ENCODE measurements around the gene DQX1.

The DQX1 gene

DNA sequence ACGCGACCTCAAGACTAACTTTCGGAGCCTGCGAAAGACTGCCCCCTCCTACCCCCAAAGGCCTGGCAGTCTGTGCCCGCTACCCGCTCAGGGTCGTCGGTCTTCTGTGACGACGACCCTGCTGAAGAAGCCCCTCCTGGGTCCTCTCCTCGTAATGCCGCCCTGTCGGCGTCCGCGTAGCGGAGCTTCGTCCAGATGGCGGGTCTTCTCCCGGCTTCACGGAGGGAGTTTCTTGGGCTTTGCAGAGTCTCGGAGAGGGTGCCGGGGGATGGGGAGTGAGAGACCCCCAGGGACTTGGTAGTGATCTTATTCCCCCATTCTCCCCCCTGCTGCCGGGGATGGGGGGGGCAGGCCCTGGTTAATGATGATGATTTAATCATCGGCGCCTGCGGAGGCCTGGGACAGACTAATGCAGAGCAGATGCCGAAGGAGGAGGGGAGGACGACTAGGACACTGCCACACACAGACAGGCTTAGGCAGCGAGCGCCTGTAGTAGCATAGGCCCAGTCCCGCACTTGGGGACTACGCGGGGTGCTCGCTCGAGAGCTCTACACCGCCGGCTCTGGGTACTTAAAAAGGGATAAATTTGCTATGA, 18.0 kb downstream of the DQX1 start:
- DNase-seq: peak; percentile 68

DNA sequence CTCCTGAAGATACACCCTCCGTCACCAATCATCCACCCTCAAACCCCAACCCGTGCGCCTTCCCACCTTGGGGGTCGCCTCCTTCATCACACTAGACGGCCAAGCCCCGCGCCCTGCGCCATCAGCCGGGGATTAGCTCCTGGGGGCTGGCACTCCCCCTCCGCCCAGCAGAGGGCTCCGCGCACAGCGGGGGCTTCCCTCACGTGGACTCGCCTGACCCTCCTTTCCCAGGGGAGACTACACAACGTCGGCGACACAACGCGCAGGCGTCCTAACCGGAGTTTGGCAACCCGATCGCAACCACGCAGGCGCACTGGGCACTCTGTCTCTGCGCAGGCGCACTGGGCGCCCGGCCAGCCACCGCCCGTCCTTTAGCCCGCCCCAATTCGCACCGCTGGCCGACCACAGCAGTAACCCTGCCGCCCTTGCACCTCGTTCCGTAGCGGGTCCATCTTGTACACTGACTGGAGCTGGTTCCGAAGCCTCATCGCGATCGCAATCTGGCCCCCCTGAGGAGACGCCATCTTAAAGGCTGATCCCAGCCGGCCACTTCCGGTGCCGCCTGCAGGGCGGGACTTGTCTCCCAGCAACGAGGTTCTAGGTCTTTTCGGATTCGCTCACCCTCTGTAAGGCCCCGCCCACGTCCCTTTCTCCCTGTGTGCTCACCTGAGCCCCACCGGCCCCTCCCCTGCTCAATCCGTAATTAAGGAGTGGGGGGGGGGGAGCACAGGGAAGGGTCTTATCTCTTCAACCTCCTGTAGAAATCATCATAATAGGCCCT, 18.7 kb downstream of the DQX1 start, which contains the start of gene PCGF1:
TSS of gene PCGF1 (minus strand) at position 551 of the 781 bp plus-strand sequence. CDS start at position 524, 27 bp downstream.
- DNase-seq: peak; percentile 97

GRCh38 chr2:74505448-74506246, 20.4 kb downstream of the DQX1 start:
- no peak for DNase-seq

DNA sequence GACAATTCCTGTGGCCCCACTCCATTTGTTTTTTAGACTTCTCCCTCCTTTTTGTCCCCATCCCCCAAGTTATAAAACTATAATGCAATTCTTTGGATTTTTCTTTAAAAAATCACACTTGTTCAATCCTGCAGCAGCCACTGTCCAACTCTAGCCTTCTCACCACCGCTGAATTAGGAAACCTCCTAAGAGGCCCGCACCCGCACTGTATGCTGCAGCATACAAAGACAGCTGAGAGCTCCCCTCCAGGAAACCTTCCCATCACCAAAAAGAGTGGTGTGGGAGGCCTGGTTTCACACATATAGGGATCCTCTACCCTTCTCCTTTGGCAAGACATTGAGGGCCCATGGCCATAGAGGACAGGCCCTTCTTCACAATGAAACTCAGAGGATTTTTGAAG, 21.4 kb downstream of the DQX1 start:
- no peak for DNase-seq

DNA sequence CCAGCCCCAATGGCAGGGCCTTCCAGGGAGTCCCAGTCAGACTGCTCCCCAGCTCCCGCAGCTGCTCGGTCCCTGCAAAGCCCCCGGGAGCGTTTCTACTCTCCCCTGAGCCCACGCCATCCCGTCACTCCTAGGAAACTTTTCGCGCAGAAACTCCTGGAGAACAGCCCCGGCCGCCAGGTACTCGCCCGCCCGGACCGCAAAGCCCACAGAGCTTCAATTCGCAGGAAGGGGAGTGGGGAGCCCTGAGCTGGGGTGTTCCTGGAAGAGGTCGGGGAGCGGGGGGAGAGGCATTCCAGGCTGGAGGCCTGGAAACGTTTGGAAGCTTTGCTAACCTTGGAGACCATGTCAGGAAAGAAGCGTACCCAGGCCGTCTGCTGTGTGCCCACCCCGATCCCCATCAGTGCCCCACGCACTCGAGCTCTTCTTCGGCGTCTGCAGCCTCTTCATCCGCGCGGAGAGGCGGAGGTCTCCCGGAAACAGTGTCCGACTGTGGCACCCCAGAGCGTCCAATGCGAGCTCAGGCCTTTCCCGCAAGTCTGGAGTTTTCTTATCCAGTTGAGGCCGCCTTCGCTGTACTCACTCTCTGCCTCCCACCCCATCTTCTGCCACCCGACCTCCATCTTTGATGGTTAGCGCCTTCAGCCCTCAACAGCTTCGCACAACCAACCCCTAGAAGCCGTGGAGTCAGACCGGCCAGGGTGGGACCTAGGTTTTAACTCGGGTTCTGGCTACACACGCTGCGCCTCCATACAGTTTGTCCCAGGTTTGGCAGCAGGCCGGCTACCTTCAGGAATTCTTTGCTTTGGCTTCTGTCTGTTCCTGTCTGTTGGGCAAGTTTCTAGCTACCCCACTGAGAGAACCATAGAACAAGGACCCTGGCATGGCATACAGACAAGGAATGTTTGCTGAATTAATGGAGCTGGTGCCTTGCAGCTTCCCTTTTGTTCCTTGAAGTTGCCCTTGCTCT, 22.2 kb downstream of the DQX1 start:
- DNase-seq: no peak

GRCh38 chr2:74502720-74503505, 23.1 kb downstream of the DQX1 start:
- DNase-seq: peak; percentile 85

DNA sequence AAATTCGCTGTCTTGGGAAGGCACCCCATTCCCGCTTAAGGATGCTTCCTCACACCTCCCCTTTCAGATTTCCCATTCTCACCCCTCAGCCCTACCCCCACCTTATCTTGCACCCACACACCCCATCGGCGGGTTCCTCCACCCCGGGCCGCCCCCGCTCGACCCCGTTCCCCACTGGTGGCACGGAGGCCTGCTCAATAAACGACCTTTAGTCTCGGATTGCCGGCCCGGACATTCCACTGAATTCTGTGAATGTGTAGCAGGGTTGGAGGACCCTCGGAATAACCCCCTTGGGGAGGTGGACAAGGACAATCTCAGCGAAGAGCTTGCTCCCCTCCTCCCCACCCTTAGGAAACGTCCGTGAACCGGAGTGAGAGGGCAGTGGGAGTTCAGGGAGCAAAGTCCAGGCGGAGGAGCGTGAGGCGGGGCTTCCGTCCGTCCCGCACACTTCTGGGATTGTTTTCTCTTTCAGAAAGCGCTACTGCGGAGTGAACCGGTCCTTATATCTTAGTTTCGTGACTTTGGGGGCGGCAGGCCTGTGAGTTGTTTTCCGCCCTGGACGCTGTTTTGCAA, 23.8 kb downstream of the DQX1 start:
- DNase-seq: no peak

DNA sequence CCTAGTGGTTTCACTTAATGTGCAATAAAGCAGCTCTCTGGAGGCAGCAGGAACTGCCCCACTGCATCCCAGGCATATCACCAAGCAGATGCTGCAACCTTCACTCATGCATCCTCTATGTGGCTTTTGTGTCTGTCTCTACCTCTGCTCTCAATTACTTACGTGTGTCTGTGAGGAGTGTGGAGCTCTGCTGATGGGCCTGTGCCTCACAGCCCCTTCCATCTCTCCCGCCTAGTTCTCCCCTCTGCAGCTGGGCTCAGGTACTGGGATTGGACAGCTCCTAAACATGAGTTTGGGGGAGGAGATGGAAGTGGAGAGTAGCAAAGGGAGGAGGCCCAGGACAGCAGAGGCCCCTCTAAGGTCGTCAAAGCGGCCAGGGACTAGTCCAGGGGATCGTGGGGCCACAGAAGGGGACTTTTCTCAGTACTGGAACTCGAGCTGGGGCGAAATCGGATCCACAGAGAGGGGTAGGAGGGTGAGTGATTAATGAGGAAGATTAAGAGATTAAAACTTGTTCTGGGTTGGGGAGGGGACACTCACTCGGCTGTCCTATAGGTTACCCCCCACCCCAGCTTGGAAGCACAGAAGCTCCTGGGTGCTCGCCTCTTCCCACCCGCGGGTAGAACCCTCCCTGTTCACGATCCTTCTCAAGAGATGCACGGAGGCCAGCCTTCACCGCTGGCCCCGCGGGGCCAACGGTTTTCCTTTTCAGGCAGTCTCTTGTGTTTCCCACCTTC, 24.5 kb downstream of the DQX1 start:
- no peak for DNase-seq

- no peak for DNase-seq
Observed at GRCh38 chr2:74500578-74500946, 25.5 kb downstream of the DQX1 start.

GRCh38 chr2:74499940-74500577, 26.0 kb downstream of the DQX1 start:
- no peak for DNase-seq

- peak; percentile 36 for DNase-seq
Observed at GRCh38 chr2:74499267-74499939, 26.6 kb downstream of the DQX1 start, which contains the start of gene LBX2. Gene LBX2, minus strand, starts transcription at chr2:74499603. Its CDS starts 66 bp downstream, at chr2:74499537.

DNA sequence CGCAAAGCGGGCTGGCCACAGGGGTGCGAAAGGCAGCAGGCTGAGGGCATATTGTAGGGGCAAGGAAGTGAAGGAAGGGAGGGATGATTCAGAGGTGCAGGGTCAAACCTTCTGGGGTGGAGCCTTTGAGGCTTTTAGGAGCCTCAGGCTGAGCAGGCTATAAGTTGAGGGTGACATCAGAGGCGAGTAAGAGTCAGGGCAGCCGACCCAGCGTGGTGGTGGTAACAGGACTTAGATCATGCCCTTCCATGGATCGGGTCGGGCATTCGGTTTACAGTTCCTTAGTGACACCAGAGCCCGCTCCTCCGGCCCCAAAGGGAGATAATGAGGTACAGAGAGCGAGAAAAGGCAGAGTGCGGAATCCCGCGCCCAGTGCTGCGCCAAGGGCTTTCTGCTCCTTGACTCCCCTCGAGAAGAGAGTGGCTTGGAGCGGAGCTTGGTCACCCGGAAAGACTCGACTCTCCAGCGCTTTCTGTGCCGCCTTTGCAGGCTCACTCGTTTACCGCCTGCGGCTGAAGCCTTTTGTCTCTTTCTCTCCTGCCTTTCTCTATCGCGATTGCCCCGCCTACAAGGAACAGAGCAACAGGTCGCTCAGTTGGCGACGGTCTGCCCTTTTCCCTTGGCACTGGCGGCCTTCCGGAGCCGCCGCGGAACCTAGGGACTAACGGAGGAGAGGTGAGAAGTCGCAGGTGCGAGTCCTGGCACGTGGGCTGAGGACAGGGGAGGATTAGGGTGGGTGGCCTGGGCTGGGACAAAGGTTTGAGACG, 27.3 kb downstream of the DQX1 start:
- DNase-seq: peak; percentile 84

- DNase-seq: no peak
Observed at GRCh38 chr2:74497777-74498499, 28.1 kb downstream of the DQX1 start.

- DNase-seq: no peak
Observed at GRCh38 chr2:74496997-74497776, 28.8 kb downstream of the DQX1 start.

DNA sequence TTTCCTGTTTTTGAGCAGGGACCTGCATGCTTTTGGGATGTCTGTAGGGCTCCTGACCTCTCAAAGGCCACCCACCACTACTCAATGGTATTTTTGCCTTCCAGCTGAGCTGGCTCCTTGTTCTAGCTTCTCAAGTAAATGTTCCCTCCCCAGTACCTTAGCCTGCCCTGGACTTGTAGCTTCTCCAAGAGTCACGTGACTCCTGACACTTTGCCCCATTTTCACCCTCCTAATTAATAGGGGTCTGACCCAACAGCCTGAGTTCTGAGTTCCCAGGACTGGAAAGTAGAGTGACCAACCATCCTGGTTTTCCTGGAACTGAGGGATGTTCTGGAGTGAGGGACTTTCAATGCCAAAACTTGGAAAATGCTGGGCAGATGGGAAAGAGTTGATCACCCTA, 30.6 kb downstream of the DQX1 start:
- no peak for DNase-seq

GRCh38 chr2:74493546-74493945, 32.5 kb downstream of the DQX1 start:
- peak; percentile 63 for DNase-seq

Measured in EL (cell line).